Uterus (tissue), 2 donors: ENCODE measurements around the gene RBFOX2.

ENCODE experiments used
- CTCF ChIP-seq, 4 experiments: fragments of 200-600 bp in 2 of 4; fragments of 450-650 bp in 2 of 4; sonication (generic) in 2 of 4; IDR thresholded peaks; one replicate each; pipeline ENCODE4 v1.5.1; 2016 to 2019; ENCODE audit warnings: antibody characterized with exemption in 4 of 4, mild to moderate bottlenecking in 2 of 4, moderate library complexity in 1 of 4
- POLR2A ChIP-seq, 2 donors: fragments of 450-650 bp; IDR thresholded peaks; one replicate each; pipeline ENCODE4 v1.6.1; 2016; ENCODE audit warnings: antibody characterized with exemption in 2 of 2, mild to moderate bottlenecking in 1 of 2, moderate library complexity in 1 of 2

GRCh38 chr22:36026741-36027140 is 1.9 kb downstream of the RBFOX2 start:
- TF ChIP-seq POLR2A (IDR thresholded peaks at IDR 0.05), result no peak
- no peak for TF ChIP-seq CTCF (IDR thresholded peaks at IDR 0.05)
